Lung microvascular endothelial cell (primary cell): ENCODE measurements around the gene CRYL1. TPM values are rescaled to one million over a fixed set of nuclear protein-coding genes. Genes with fewer than 3 reads are reported as not detected.
"Not testable (repeated sequence)": the region's sequence is repeated elsewhere in the genome, so short reads cannot be mapped to it uniquely, and the experiment has no call there.

Experiments used
- DNase-seq, 2 donors: peaks; one replicate each; pipeline versions ENCODE4 v3.0.0 to v3.0.0-alpha.2; 2010; ENCODE audit warnings: low read depth in 2 of 2
- total RNA-seq: library from RNA; depleted of rRNA; stranded (reverse); fragments of >200 nt; gene quantifications from 2 replicates; pipeline ENCODE4 v1.2.1, GENCODE V29; 2014

Gene CRYL1
- total RNA-seq, 1 donor from 2014 or later: 18.3 TPM

- no peak for DNase-seq
Observed at GRCh38 chr13:20460761-20461160, 64.9 kb downstream of the CRYL1 start.

- no peak for DNase-seq
Observed at GRCh38 chr13:20457670-20458069, 68.0 kb downstream of the CRYL1 start.

GRCh38 chr13:20456737-20457136, 68.9 kb downstream of the CRYL1 start:
- DNase-seq: no peak

DNA sequence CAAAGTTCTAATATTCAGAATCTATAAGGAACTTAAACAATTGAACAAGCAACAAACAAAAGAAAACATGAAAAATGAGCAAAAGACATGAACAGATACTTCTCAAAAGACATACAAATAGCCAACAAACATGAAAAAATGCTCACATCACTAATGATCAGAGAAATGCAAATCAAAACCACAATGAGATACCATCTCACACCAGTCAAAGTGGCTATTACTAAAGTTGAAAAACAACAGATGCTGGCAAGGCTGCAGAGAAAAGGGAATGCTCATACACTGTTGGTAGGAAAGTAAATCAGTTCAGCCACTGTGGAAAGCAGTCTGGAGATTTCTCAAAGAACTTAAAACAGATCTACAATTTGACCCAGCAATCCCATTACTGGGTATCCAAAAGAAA, 74.3 kb downstream of the CRYL1 start:
- DNase-seq: no peak

- no peak for DNase-seq
Observed at GRCh38 chr13:20448470-20448869, 77.2 kb downstream of the CRYL1 start.

DNA sequence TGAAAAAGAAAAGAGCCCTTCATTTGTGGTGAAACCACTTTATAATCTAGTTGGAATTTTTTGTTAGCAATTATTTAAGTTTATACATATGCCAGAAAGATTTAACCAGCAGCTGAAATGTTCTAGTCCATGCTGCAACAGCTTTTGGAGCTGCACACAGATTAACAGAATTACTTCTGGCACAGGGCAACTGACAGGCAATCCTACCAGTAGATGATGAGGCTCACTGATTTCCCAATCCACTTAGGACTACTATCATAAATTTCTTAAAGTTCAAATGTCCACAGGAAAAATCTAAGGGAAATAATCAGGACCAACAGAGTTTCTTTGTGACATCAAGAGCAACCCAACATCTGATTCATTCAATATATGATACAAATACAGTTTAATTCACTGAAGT, 78.8 kb downstream of the CRYL1 start:
- DNase-seq: no peak

DNA sequence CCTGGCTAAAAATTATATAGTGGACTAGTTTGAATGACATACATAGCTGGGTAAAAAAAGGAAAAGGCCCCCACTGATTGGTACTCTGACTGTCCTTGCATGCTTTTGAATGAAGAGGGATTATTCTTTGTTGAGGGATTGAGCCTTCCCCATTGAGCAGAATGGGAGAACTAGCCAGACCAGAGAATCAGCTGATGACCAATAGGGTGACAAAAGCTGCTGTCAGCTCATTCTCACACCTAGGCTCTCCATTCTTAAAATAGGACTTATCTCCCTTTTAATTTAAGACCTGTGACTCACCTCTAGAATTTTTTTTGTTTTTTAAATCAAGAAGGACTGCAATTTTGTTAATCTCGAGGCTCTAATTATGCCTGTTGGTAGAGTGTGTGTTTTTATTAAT, 79.3 kb downstream of the CRYL1 start:
- DNase-seq: no peak

DNA sequence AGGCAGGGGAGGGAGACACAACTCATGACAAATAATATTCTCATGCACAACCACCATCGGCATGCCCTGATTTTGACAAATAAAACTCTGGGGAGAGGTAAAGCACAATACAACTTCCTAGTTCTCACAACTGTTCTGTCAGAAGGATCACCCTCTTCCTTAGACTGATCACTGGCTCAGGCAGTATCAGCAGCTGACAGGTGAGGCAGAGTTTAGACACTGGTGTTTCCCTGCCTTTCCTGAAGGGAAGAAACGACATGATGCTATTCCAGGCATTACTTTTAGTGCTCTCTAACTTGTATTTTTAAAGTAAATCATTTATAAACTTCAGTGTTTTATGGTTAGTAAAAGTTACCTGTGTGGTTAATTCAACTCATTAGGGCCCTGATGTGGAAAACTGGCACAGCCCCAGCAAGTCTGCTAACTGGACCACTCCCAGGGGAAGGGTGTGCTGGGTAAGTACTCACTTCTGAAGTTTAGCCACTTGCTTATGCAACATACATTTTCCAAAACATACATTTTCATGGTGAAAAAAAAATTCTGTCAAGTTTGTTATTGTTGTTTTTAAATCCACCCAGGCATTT, 82.8 kb downstream of the CRYL1 start:
- DNase-seq: no peak

DNA sequence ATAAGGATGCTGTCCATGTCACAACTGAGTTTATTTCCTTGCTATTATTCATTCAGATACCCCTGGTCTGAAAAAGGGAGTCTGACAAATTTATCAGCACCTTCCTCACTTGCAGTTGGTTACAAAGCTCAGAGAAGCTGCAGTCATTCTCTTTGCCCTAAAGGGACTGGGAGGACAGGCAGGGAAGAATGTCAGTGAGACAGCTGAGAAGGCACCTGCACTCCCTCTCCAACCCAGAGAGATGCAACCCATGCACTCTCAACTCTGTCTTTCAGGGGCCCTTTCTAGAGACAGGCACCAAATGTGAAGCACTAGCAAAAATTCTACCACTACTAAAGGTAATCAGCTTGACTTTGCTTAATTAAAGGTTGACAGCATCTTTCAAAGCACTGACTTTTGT, 83.3 kb downstream of the CRYL1 start:
- DNase-seq: no peak

GRCh38 chr13:20441879-20442278, 83.8 kb downstream of the CRYL1 start:
- DNase-seq: no peak

GRCh38 chr13:20441056-20441455, 84.6 kb downstream of the CRYL1 start:
- DNase-seq: no peak

- DNase-seq: no peak
Observed at GRCh38 chr13:20439261-20439660, 86.4 kb downstream of the CRYL1 start.

GRCh38 chr13:20438801-20439200, 86.9 kb downstream of the CRYL1 start:
- DNase-seq: no peak

GRCh38 chr13:20436505-20436904, 89.2 kb downstream of the CRYL1 start:
- no peak for DNase-seq

DNA sequence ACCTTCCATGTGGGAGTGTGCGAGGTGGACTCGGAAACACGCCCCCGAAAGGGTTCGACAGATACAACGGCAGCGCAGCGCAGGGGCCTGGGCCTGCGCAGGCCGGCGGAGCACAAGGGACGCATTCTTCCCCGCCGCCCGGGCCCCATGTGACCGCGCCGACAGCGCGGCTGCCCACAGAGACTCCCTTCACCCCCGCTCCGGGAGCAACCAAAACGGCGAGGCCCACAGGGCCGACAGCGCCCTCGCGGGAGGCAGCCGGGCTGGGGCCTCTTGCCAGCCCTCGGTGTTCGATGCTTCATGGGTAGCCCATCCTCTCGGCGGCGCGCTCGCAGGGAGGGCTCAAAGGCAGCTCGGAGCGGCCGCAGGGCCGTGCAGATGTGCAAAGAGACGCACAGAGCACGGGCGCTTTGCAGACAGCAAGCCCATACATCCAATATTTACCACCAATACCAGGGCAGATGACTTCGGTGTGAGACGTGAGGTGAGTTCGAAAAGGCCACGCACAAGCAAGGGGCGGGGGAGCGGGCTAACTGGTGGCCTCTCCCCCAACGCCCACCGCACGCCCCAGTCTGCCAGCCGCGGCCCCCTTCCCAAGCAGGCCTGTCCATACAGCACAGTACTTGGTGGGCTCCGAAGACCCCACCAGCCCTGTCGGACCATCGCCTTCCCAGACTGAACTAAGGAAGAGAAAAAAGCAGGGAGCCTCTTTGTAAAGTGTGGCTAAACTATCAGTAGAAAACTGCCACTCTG, 89.9 kb downstream of the CRYL1 start:
- DNase-seq: no peak

DNA sequence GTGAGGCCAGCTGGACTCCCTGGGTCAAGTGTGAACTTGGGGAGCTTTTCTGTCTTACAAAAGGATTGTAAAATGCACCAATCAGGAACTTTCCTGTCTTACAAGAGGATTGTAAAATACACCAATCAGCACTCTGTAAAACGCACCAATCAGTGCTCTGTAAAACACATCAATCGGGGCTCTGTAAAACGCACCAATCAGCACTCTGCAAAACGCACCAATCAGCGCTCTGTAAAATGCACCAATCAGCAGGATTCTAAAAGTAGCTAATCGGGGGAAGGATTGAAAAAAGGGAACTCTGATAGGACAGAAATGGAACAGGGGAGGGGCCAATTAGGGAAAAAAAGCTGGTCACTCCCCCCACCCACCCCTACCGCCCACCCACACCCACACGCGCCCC, 91.4 kb downstream of the CRYL1 start:
- DNase-seq: not testable (repeated sequence)

GRCh38 chr13:20431687-20432384, 93.8 kb downstream of the CRYL1 start:
- DNase-seq: no peak

GRCh38 chr13:20431080-20431479, 94.6 kb downstream of the CRYL1 start:
- DNase-seq: peak in 1 of 2 donors; percentile 13

DNA sequence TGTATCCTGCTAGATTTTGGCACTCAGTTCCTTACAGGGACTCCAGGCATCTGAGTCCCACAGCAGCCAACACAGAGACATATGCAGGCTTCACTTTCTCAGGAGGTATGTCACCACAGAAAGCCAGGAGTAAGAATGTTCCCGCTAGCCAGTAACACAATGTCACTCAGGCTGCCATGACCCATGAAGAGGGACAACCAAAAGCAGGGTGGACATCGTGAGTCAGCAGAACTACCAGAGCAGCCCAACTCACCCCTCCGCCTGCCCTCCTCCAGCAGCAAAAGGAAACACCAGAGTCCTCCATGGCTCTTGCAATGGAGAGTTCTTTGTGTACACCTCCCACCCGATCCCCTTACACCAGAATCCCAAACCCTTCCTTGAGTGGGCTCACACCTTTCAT, 95.4 kb downstream of the CRYL1 start:
- DNase-seq: no peak

DNA sequence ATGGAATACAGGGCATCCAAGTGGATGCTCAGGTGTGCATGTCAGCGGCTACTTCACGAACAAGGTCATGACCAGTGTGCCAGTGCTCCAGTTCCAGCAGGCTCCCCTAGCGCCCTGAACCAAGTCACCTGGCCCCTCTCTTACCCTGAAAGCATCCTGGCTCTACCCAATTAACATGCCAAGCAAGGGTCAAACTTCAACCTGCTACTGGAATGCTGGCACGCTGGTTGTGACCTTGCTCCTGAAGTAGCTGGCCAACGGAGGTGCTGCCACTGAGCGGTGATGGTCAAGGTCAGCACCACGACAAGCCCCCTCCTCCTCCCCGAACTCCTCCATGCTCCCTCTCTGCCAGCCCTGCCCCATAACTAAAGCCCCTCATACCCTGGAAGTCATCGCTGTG, 96.0 kb downstream of the CRYL1 start:
- no peak for DNase-seq

- DNase-seq: no peak
Observed at GRCh38 chr13:20428666-20429644, 96.7 kb downstream of the CRYL1 start.
